ENCODE results near the gene SPATS2.

GRCh38 chr12:49541140-49541861 lies 174.0 kb downstream of the SPATS2 start:
- TF ChIP-seq SP1 (IDR thresholded peaks at IDR 0.05), result no peak
- no peak for TF ChIP-seq FOXM1 (IDR thresholded peaks at IDR 0.05; ENCODE audit: borderline replicate concordance)
- no peak for TF ChIP-seq ZNF384 (IDR thresholded peaks at IDR 0.05)

Data from HEK293T (cell line).